ENCODE data around the gene ADAMTS14. TPM values are rescaled to one million over a fixed set of nuclear protein-coding genes. Genes with fewer than 3 reads are reported as not detected.
A peak's percentile ranks its signal among the peaks of the same experiment; 100 is the strongest.
"Not testable (repeated sequence)": the region's sequence is repeated elsewhere in the genome, so short reads cannot be mapped to it uniquely, and the experiment has no call there.

ADAMTS14 gene
- total and polyA plus RNA-seq, 11 donors, result 0.11 to 3.8 (median 0.37) TPM; not detected in 1

GRCh38 chr10:70763567-70763966 is 91.3 kb downstream of the ADAMTS14 start:
- no peak overlapping the region for H3K27ac ChIP-seq
- H3K9me3 ChIP-seq, result peaks cover 0 to 7% (median 0%) of the 10 kb centered on the region in 12 donors
- H3K4me3 ChIP-seq, result no peak overlapping the region
- 71 to 80% (median 72%) methylated on average over 3 of the region's 3 CpGs; no CpG with 5 or more reads in 1 of the 4 donors for WGBS, 4 donors
- DNase-seq (no peak), ATAC-seq (no peak)
- H3K4me1 ChIP-seq, result peaks cover 0 to 8% (median 0%) of the 10 kb centered on the region in 12 donors
- intact Hi-C loops (cut with DNase I), result loop anchor here in 5 of 10 donors (5.0 to 10.0 kb wide), 3 partner anchors 114 to 301 kb away; no protein-coding TSS in a partner anchor
- TF ChIP-seq POLR2A (IDR thresholded peaks at IDR 0.05) (no peak), CTCF (IDR thresholded peaks at IDR 0.05) (no peak)
- H3K36me3 ChIP-seq, result no peaks in the 10 kb centered on the region
- no peaks in the 10 kb centered on the region for H3K27me3 ChIP-seq

GRCh38 chr10:70765794-70766594 is 93.7 kb downstream of the ADAMTS14 start:
- TF ChIP-seq CTCF (IDR thresholded peaks at IDR 0.05), result no peak
- no peak for TF ChIP-seq POLR2A (IDR thresholded peaks at IDR 0.05)
- no peaks in the 10 kb centered on the region for H3K4me1 ChIP-seq
- no peak overlapping the region for H3K4me3 ChIP-seq
- H3K27me3 ChIP-seq, result no peaks in the 10 kb centered on the region
- no peaks in the 10 kb centered on the region for H3K36me3 ChIP-seq
- peak in 1 of 5 donors; percentile 5 for DNase-seq
- intact Hi-C loops (cut with DNase I), result loop anchor here in 1 of 10 donors (10.0 kb wide), 1 partner anchor 301 kb away; no protein-coding TSS in a partner anchor
- 96 to 97% (median 96%) methylated on average over 7 to 8 of the region's 8 CpGs for WGBS, 4 donors
- H3K9me3 ChIP-seq, result peaks cover 0 to 7% (median 0%) of the 10 kb centered on the region in 12 donors
- no peak overlapping the region for H3K27ac ChIP-seq
- ATAC-seq, result no peak

GRCh38 chr10:70768026-70768685 is 95.8 kb downstream of the ADAMTS14 start:
- not testable (repeated sequence) for H3K27ac ChIP-seq, H3K36me3 ChIP-seq, H3K4me3 ChIP-seq, H3K4me1 ChIP-seq, H3K27me3 ChIP-seq, H3K9me3 ChIP-seq, ATAC-seq
- peak in 1 of 5 donors; percentile 2 for DNase-seq
- 77 to 84% (median 81%) methylated on average over 6 of the region's 6 CpGs for WGBS, 4 donors
- intact Hi-C loops (cut with DNase I), result loop anchor here in 1 of 10 donors (10.0 kb wide), 1 partner anchor 303 kb away; no protein-coding TSS in a partner anchor

- Histone ChIP-seq H3K27me3 (no peaks in the 10 kb centered on the region), H3K4me1 (no peaks in the 10 kb centered on the region), H3K36me3 (no peaks in the 10 kb centered on the region), H3K9me3 (peaks cover 0 to 7% (median 0%) of the 10 kb centered on the region in 12 donors), H3K4me3 (no peak overlapping the region), H3K27ac (no peak overlapping the region)
- ATAC-seq, result no peak
- no peak for TF ChIP-seq POLR2A (IDR thresholded peaks at IDR 0.05)
- TF ChIP-seq CTCF (IDR thresholded peaks at IDR 0.05), result no peak
- intact Hi-C loops (cut with DNase I), result loop anchor here in 1 of 10 donors (10.0 kb wide), 1 partner anchor 304 kb away; no protein-coding TSS in a partner anchor
- DNase-seq, result peak in 1 of 5 donors; percentile 2
- 88 to 93% (median 90%) methylated on average over 4 of the region's 4 CpGs for WGBS, 4 donors
These were observed 96.8 kb downstream of the ADAMTS14 start for GRCh38 chr10:70769121-70769520.
